Stimulated activated CD8-positive, alpha-beta memory T cell treated with anti-CD3 and anti-CD28 coated beads, Interleukin-12 subunit alpha, Interleukin-12 subunit beta, amount 100 ng/mL, for 24 hours (primary cell): ENCODE data around the gene REEP1.
"Not testable (repeated sequence)": the region's sequence is repeated elsewhere in the genome, so short reads cannot be mapped to it uniquely, and the experiment has no call there.

ENCODE experiments used
- DNase-seq: peaks from one replicate; pipeline ENCODE4 v3.0.0-alpha.2; 2020; ENCODE audit errors: extremely low read depth

REEP1 gene

DNA sequence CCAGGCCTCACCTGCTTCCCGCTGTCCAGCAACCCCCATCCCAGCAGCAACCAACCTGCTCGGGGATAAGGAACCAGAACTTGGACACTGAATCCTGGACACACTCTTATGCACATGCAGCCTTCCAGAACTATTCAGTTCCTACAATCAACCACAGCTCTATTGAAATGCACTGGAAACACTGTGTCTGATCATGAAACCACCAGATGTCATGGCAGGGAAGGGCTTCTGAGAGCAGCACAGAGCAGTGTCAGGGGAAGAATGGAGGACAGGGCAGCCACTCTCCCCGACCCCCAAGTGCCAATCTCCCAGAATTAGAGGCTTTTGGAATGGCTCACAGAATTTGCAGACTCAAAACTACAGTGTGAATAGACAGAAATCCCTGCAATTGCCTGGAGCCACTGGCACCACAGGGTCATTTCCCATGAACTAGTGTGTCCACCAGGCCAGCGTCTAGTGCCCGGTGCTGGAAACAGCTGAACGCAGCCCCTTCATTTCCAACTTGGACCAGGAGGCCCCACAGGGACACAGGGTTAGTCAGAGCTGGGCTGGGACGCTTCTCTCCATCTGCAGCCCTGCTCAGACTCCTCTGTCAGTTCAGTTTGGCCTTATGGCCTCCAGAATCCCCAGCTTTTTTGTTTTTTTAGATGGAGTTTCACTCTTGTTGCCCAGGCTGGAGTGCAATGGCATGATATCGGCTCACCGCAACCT, 112.6 kb downstream of the REEP1 start:
- no peak for DNase-seq

DNA sequence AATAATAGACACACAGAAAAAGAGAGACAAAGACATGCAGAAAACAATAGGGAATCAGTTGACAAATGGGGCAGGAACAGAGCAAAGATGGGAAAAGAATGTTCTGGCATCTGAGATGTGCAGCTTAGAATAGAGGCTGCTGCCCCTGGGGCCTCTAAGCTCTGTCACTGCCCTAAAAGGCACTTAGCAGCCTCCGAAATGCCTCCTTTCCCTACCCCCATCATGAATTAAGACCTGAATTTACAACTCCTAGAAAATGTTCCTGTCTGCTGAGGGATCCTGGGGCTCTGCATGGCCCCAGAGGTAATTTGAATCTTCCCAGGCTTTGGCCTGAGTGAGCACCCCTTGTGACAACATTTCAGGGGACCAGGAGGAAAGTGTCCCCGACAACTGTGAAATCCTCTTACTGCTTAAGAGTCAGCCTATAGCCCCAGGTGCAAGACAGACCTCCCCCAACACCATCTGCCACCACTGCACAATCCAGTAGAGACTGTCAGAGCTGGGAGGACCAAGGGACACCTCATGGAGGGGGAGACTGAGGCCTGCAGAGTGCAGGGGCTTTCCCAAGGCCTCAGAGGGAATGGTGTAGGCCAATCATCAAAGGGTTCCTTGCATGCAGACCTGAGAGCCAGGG, 113.4 kb downstream of the REEP1 start:
- no peak for DNase-seq

DNA sequence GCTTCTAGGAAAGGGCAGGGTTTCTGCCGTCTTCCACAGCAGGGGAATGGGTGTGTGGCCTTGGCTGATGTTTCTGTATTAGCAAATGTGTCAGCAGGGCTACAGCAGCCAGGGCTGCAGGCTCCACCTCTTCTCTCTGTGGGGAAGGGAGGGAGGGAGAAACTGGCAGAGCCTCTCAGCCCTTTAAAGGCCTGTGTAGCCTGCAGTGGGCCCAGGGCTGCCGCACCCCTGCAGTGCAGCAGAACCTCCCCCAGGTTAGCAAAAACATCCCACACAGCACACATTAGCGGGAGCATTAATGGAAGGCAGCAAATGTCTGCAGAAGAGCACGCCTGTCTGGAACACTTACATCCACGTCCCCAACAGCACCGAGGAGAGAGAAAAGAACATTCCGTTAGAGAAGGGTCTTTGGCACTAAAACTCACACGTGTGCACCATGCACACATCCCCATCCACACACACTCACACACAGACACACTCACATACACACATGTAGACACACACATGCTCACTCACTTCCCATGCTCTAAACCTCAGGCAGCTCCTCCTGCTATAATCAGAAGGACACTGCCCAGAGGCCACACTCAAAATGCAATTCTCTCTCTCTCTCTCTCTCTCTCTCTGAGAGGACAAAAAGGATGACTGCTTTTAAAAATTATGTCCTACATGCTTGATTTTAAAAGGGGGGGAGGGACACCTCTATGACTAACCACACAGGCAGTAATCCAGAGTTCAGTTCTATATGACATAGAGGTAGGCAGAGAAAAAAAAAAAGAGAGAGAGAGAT, 114.1 kb downstream of the REEP1 start:
- no peak for DNase-seq

DNA sequence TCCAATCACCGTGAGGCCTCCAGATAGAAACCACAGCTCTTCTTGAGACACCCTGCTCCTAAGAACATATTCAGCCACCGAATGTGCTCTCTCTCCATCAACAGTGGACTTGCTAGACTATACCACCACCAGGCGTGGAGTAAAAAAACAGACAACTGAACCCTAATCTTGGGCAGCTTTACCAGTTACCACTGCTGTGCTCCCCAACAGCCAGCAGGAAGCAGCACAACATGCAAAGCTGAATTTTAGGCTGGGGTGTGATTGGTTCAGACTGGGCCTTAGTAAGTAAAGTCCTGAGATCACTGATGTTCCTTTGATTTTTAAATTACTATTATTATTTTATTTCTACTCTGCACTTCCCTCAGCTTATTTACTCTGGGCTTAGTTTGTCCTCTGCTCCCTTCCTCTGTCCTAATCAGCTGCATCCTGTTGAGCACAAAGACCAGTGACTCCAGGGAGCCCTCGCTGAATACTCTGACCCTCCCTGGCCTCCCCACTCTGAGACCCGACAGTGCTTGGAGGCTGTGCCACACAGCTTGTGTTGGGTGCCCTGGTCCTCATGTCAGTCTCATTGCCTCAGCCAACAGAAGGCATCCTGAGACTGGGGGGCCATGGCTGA, 116.3 kb downstream of the REEP1 start:
- no peak for DNase-seq

DNA sequence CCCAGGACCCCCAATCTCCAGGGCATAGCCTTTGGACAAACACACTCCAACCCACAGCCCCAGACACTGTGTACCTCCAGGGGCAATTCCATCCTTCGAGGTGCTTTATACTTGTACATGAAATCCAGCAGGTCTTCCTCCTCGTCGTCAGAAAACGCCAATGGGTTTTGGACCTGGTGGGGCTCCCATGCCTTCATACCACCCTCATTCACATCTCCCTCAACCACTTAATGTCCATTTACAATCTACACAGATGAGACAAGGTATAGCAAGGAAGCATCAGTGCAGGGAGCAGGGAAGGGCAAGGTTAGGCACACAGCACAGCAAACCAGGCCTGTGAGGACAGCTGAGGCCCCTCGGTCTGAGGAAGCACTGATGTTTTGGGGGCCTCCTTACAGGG, 117.5 kb downstream of the REEP1 start:
- DNase-seq: no peak

DNA sequence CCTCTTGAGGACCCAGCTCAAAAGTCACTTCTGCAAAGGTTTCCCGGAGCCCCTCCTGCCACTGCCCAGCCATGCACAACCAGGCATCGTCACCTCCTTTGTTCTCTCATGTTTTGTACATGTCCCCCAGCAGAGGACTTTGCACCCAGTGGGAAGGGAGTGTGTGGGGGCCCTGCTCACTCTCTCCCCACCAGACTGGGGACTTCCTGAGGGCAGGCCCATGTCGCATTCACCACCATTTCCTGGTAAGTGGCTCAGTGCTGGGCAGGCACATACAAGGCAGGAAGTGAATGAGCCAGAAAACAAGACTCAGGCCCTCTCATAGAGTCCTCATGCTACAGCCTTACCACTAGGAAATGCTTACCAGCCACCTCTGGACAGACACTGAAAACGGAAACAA, 119.3 kb downstream of the REEP1 start:
- DNase-seq: no peak

DNA sequence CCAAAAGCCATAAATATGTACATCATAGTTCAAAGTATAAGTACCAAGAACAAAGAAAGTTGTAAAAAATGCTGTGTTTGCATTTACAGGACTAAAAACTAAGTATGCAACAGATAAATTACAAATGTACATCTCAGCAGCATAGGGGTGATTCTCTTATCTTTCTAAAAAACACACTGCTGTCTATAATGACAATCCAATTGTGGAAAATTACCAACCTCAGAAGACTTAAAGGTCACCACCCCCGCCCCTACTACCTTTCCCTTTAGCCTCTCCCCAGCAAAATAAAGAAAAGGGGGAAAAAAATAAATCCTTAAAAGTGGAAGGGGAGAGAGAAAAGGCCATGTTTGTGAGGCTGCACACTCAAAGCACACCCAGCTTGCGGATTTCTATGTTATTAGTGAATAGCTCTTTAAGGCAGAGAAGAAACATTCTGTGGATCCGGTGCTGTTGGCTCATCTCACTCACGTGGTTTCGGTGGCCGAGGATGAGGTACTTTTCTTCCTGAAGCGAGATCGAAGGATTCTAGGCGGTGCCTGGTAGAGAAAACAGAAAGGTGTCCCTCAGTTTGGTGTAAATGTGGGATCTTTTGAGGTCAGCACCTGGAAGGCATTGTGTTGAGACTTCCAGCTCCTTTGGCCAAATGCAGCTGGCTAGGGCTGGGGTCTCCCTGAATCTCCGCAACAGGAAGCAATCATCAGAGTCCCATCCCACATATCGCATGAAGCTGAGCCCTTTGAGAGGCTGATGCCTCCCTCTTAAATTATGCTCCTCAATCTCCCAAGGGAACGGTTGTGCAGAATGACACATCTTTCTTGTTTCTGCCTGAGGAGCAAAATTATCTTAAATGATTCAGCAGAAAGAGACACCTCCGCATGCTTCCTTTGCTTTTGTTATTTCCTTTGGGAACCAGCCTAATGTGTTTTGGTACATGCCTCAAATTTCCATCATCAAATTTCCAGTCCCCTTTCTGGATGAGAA, 120.6 kb downstream of the REEP1 start:
- no peak for DNase-seq

DNA sequence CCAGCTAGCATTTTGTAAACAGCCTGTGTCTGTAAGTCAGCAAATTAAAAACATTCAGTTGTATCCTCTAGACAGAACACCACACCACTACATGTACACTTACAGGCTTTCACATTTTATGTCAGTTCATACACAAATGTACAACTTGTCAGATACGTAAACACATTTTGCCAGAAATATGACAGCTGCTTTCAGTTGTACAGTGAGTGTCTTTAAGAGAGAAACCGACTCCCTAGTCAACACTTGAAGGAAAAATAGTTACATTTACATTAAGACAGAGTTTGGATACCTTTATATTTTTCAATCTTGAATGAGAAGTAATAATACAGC, 123.0 kb downstream of the REEP1 start:
- DNase-seq: no peak

DNA sequence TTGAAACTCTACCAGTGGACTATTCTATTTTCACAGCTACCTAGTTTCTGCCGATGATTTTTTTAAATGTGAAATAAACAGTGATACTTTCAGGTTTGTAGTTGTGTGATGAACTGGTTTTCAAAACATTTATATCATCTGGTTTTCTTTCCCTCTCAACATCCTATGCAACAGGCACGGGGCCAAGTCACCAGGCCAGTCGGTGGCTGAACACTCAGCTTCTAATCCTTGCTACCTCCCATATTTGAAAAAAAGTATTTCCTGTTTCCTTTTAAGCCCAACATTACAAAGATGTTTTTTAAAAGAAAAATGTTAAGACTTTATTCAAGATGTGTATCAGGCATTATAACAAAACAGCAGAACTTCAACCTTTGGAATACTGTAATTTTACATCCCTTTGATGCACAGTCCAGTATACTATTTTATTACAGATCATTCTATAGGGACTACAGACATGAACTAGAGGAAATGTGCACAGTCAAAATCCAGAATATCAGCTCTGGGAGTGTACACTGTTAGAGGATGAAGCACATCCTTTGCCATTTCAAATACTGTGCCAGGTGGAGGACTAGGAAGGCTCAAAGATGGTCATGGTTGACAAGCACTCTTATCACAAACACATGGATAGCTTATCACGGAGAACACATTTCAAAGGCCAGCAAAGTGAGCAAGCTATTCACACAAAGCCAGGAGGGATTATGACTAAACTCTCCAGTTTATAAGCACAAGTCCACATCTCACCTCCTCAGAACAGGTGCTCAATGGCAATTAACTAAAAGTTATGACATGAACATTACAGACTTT, 123.5 kb downstream of the REEP1 start:
- no peak for DNase-seq

DNA sequence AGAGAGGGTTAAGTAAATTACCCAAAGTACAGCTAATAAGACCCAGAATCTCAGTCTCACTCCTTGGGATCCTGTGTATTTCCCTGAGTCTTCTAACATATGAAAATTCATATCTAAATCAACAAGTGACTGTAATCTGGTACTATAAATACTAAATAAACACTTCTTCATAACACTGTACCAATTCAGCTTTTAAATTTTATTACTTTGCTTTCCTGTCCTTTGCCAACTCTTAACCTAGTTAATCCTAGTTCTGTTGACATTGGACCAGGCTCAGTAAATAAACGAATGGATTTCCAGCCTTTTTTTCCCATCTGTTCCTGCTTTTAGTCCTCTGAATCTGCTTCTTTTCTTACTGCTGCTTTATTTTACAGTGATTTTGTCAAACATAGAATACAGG, 124.4 kb downstream of the REEP1 start:
- no peak for DNase-seq

DNA sequence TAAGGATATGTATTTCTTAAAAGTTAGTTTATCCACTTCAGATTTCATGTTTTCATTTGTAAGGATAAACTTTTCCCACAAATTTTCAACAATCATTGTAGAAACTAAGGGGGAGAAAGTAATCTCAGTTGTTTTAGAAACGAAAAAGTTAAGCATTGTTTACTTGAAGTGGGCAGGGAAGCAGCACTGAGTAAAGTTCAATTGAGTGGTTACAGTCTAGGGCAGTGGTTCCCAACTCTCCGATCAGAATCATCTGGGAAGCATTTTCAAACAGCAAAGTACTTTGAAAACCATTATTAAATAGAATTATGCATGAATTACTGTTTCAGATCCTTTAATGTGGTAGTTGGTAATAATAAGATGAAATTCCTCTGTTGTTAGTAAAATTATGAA, 125.6 kb downstream of the REEP1 start:
- DNase-seq: no peak

DNA sequence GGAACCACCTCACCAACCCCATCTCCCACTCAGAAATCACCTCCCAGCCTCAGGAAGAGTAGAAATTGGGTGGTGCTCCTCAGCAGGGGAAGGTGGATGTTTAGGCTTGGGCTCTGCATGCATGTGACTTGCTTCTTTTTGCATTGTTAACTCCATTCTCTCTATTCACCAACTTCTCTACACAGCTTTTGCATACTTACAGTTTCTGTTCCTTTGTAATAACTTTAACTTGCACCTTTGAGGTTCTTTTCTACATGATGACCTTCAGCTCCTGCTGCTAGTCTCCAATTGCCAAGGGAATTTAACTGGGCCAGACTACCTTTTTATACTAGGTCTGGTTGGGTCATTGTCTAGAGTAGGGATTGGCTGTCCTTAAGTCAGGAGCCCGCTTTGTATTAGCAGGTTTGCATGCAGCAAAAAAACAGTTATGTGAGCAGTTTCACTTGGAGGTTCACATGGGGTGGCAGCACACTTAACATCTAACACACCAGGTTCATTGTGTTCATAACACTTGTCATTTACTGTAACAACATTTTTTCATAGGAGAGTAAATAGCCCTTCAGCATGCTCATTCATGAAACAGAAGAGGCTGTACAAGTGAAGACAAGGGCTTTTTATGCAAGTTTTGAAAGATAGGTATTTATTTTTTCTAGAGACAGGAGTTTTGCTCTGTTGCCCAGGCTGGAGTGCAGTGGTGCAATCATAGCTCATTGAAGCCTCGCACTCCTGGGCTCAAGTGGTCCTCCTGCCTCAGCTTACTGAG, 126.2 kb downstream of the REEP1 start:
- DNase-seq: no peak

DNA sequence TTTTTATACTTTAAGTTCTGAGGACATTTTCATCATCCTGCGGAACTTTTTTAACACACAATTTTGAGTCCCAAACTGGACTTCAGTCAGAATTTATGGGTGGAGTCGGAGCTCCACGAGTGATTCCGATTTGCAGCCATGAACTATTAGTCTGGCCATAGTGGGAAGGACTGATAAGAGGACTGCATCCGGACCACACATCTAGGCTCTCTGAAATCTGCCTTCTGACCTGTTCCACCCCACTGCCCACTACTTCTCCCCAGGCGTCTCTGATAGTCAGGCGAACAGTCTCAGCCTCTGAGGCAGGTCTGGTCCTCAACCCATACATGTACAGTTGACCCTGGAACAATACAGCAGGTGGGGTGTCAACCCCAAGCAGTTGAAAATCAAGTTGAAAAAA, 133.0 kb downstream of the REEP1 start:
- DNase-seq: no peak

DNA sequence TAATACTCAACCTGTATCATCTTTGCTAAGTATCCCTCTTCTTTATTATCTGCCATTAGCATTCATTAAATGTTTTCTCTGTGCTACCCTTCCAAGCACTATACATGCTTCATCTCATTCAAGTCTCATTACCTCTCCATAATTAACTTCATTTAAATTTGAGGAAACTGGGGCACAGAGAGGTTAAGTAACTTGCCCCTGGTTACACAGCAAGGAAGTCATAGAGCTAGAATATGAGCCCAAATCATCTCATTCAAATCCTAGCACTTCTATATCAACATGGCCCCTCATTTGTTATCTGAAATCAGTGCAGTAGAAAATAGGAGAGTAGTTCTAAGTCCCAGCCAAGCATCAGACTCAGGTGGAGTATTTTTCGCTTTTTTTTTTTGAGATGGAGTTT, 133.8 kb downstream of the REEP1 start:
- DNase-seq: no peak

DNA sequence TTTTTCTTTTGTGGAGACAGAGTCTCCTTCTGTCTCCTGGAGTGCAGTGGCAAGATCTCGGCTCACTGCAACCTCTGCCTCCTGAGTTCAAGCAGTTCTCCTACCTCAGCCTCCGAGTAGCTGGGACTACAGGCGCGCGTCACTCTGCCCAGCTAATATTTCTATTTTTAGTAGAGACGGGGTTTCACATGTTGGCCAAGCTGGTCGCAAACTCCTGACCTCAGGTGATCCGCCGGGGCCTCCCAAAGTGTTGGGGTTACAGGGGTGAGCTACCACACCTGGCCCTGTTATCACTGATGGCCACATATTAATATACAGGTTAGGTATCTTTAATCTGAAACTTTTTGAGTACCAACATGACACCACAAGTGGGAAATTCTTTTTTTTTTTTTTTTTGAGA, 134.7 kb downstream of the REEP1 start:
- DNase-seq: no peak

DNA sequence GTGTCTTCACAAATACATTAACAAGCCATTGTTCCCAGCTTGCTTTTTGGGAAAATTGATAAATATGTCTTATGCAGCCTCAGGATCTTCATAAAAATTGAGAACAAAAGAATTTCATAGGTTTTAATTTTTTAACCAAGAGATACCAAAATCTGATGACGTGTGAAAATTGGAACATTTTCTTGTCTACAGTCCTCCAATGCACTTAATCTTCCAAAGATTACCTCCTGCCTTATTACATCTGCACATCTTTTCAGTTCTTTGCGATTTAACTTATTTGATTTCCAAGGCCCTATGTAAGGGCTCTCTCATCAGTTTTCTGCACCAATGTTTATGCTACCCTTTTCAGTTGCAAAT, 135.1 kb downstream of the REEP1 start:
- DNase-seq: no peak

DNA sequence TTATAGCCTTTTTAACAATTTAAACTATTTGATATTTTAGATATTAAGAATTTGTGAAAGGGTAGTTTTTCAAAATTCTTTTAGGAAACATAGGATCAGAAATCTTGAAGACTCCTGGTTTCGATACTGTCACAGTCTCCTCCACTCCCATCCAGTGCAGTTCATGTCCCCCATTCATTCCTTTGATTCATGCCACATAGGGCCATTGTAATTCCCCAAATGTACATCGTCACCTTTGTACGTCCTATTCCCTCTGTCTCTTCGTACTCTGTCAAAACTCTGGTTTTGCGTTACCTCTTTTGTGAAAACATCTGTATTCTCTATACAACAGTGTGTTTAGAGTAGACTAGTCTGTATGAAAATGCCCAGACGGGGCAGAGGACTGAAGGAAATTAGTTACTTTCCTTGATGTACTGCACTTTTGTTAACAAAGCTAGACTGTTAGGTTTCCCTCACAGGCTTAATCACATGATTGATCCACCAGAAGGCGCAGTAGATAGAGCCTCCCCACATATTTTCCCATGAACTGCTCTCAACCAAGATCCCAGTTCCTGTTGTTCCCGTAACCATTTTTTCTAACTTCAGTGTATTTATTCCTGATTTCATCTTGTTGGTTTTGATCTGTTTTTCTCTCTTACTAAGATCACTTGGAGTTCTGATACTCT, 135.6 kb downstream of the REEP1 start:
- DNase-seq: no peak

DNA sequence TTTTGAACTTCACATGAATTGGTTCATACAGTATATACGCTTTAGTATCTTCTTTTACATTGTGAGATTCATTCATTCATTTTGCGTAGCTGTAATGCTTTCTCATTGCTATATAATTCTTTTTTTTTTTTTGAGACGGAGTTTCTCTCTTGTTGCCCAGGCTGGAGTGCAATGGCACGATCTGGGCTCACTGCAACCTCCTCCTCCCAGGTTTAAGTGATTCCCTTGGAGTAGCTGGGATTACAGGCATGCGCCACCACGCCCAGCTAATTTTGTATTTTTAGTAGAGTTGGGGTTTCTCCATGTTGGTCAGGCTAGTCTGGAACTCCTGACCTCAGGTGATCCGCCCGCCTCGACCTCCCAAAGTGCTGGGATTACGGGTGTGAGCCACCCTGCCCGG, 136.9 kb downstream of the REEP1 start:
- not testable (repeated sequence) for DNase-seq

DNA sequence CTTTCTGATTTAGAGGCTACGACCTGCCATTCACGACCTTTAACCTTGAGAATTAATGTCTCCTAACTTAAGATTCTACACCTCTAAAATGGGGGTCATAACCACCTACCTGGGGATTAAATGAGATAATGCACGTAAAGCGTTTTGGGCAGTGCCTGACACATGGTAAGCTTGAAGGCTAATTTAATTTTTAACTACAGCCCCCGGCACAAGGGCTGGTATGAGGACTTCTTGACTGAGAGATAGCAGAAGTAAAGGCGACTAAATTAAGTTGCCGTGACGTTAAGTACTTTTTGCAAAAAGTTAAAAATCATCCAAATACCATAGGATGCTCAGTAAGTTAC, 137.6 kb downstream of the REEP1 start:
- no peak for DNase-seq
